Tibial nerve (tissue), 4 donors: ENCODE results near the gene FRS2. TPM values are rescaled to one million over a fixed set of nuclear protein-coding genes. Genes with fewer than 3 reads are reported as not detected.

Source experiments
- DNase-seq, 2 donors: peaks; one replicate each; pipeline ENCODE4 v3.0.0-alpha.2; 2019; ENCODE audit warnings: low spot score in 2 of 2
- H3K27ac ChIP-seq, 4 donors: fragments of 200-600 bp; sonication (generic) in 3 of 4; one replicate each; pipeline ENCODE4 v1.5.1; 2017 to 2019; ENCODE audit warnings: mild to moderate bottlenecking in 1 of 4
- H3K27me3 ChIP-seq, 2 donors: fragments of 200-600 bp; sonication (generic) in 1 of 2; one replicate each; pipeline versions ENCODE4 v1.5.1 to v1.6.0; 2017 to 2019
- H3K36me3 ChIP-seq, 3 donors: fragments of 200-600 bp; sonication (generic); one replicate each; pipeline ENCODE4 v1.5.1; 2018 to 2019
- H3K4me1 ChIP-seq, 4 donors: fragments of 200-600 bp; sonication (generic) in 3 of 4; one replicate each; pipeline ENCODE4 v1.5.1; 2017 to 2019
- H3K4me3 ChIP-seq, 4 donors: fragments of 200-600 bp; sonication (generic) in 3 of 4; one replicate each; pipeline ENCODE4 v1.5.1; 2017 to 2019; ENCODE audit warnings: mild to moderate bottlenecking in 1 of 4, moderate library complexity in 1 of 4
- H3K9me3 ChIP-seq, 4 donors: fragments of 200-600 bp; sonication (generic) in 3 of 4; one replicate each; pipeline ENCODE4 v1.5.1; 2017 to 2019
- CTCF ChIP-seq, 5 experiments: fragments of 200-600 bp in 3 of 5; fragments of 450-650 bp in 2 of 5; sonication (generic) in 3 of 5; IDR thresholded peaks; one replicate each; pipeline ENCODE4 v1.5.1; 2016 to 2019; ENCODE audit warnings: antibody characterized with exemption in 5 of 5, mild to moderate bottlenecking in 3 of 5, moderate library complexity in 2 of 5
- EP300 ChIP-seq, 2 donors: sonication (generic); formaldehyde crosslinking; IDR thresholded peaks; one replicate each; pipeline ENCODE4 v1.6.1; 2017; ENCODE audit warnings: antibody characterized with exemption in 2 of 2, mild to moderate bottlenecking in 1 of 2
- POLR2A ChIP-seq, 2 donors: fragments of 450-650 bp; IDR thresholded peaks; one replicate each; pipeline ENCODE4 v1.6.1; 2017; ENCODE audit warnings: antibody characterized with exemption in 2 of 2, mild to moderate bottlenecking in 2 of 2, moderate library complexity in 2 of 2
- WGBS, 2 donors: methylation state at CpG; one replicate each; pipeline ENCODE4 v1.1.5; 2018; 5-methylcytosine and 5-hydroxymethylcytosine counted together
- total RNA-seq, 4 donors: library from RNA; depleted of rRNA; stranded (reverse); fragments of >200 nt; gene quantifications; one replicate each; pipeline ENCODE4 v1.1.0, GENCODE V29; 2016

FRS2 gene
- total RNA-seq, 4 donors from 2014 or later = 51.7 to 113 (median 66.4) TPM

GRCh38 chr12:69509308-69509736 is 39.1 kb downstream of the FRS2 start:
- H3K4me3 ChIP-seq = no peak overlapping the region
- peaks cover 0 to 85% (median 28%) of the 10 kb centered on the region in 4 donors for H3K4me1 ChIP-seq
- TF ChIP-seq EP300 (IDR thresholded peaks at IDR 0.05) = no peak
- TF ChIP-seq POLR2A (IDR thresholded peaks at IDR 0.05) = no peak
- TF ChIP-seq CTCF (IDR thresholded peaks at IDR 0.05) = no peak
- no peaks in the 10 kb centered on the region for H3K36me3 ChIP-seq
- H3K9me3 ChIP-seq = no peaks in the 10 kb centered on the region
- no peaks in the 10 kb centered on the region for H3K27me3 ChIP-seq
- no peak for DNase-seq
- WGBS, 2 donors = 89 to 100% methylated on average over 1 of the region's 1 CpG
- H3K27ac ChIP-seq = peak overlapping the region in 2 of 4 donors; percentile 12 to 70

GRCh38 chr12:69509904-69510827 is 40.0 kb downstream of the FRS2 start:
- DNase-seq = no peak
- TF ChIP-seq EP300 (IDR thresholded peaks at IDR 0.05) (no peak), POLR2A (IDR thresholded peaks at IDR 0.05) (no peak), CTCF (IDR thresholded peaks at IDR 0.05) (no peak)
- Histone ChIP-seq H3K27me3 (no peaks in the 10 kb centered on the region), H3K4me3 (no peak overlapping the region), H3K36me3 (no peaks in the 10 kb centered on the region), H3K27ac (peak overlapping the region in 2 of 4 donors; percentile 12 to 70), H3K4me1 (peaks cover 0 to 84% (median 30%) of the 10 kb centered on the region in 4 donors), H3K9me3 (no peaks in the 10 kb centered on the region)
- 29 to 35% methylated on average over 5 of the region's 5 CpGs for WGBS, 2 donors

- WGBS, 2 donors = 55 to 56% methylated on average over 1 of the region's 1 CpG
- peaks cover 0 to 83% (median 28%) of the 10 kb centered on the region in 4 donors for H3K4me1 ChIP-seq
These were observed 40.8 kb downstream of the FRS2 start for GRCh38 chr12:69511016-69511415.

GRCh38 chr12:69511469-69512267 is 41.5 kb downstream of the FRS2 start:
- 74 to 79% methylated on average over 6 of the region's 6 CpGs for WGBS, 2 donors
- H3K4me1 ChIP-seq = peaks cover 0 to 79% (median 25%) of the 10 kb centered on the region in 4 donors
- DNase-seq = no peak
- no peaks in the 10 kb centered on the region for H3K9me3 ChIP-seq
- no peak for TF ChIP-seq POLR2A (IDR thresholded peaks at IDR 0.05)
- no peak for TF ChIP-seq EP300 (IDR thresholded peaks at IDR 0.05)
- no peak for TF ChIP-seq CTCF (IDR thresholded peaks at IDR 0.05)
- no peaks in the 10 kb centered on the region for H3K36me3 ChIP-seq
- H3K27ac ChIP-seq = peak overlapping the region in 1 of 4 donors; percentile 70
- no peaks in the 10 kb centered on the region for H3K27me3 ChIP-seq
- no peak overlapping the region for H3K4me3 ChIP-seq

More at GRCh38 chr12:69511016-69511415, 40.8 kb downstream of the FRS2 start:
- no peaks in the 10 kb centered on the region for H3K27me3 ChIP-seq
- H3K4me3 ChIP-seq = no peak overlapping the region
- no peak for TF ChIP-seq POLR2A (IDR thresholded peaks at IDR 0.05)
- no peaks in the 10 kb centered on the region for H3K36me3 ChIP-seq
- DNase-seq = no peak
- no peaks in the 10 kb centered on the region for H3K9me3 ChIP-seq
- peak overlapping the region in 1 of 4 donors; percentile 70 for H3K27ac ChIP-seq

GRCh38 chr12:69512820-69513219 is 42.6 kb downstream of the FRS2 start:
- Histone ChIP-seq H3K9me3 (no peaks in the 10 kb centered on the region), H3K4me1 (peaks cover 0 to 86% (median 24%) of the 10 kb centered on the region in 4 donors), H3K4me3 (no peak overlapping the region), H3K27ac (peak overlapping the region in 1 of 4 donors; percentile 41), H3K27me3 (no peaks in the 10 kb centered on the region), H3K36me3 (no peaks in the 10 kb centered on the region)
- 69 to 76% methylated on average over 2 of the region's 2 CpGs for WGBS, 2 donors
- TF ChIP-seq CTCF (IDR thresholded peaks at IDR 0.05) = no peak
- TF ChIP-seq EP300 (IDR thresholded peaks at IDR 0.05) = no peak
- TF ChIP-seq POLR2A (IDR thresholded peaks at IDR 0.05) = no peak
- no peak for DNase-seq
